Mucosa of gallbladder (tissue), 1 donor: ENCODE measurements around the gene SMARCA2. TPM values are rescaled to one million over a fixed set of nuclear protein-coding genes. Genes with fewer than 3 reads are reported as not detected.

Source experiments
- DNase-seq: peaks from one replicate; pipeline ENCODE4 v3.0.0-alpha.2; 2020; ENCODE audit warnings: low spot score
- total RNA-seq: library from RNA; stranded (reverse); gene quantifications from one replicate; pipeline ENCODE4 v1.2.1, GENCODE V29; 2021
- donor health status: DM: no; HTN: no; CAD: no.

Gene SMARCA2
- total RNA-seq, 1 donor from 2014 or later = 184 TPM

DNA sequence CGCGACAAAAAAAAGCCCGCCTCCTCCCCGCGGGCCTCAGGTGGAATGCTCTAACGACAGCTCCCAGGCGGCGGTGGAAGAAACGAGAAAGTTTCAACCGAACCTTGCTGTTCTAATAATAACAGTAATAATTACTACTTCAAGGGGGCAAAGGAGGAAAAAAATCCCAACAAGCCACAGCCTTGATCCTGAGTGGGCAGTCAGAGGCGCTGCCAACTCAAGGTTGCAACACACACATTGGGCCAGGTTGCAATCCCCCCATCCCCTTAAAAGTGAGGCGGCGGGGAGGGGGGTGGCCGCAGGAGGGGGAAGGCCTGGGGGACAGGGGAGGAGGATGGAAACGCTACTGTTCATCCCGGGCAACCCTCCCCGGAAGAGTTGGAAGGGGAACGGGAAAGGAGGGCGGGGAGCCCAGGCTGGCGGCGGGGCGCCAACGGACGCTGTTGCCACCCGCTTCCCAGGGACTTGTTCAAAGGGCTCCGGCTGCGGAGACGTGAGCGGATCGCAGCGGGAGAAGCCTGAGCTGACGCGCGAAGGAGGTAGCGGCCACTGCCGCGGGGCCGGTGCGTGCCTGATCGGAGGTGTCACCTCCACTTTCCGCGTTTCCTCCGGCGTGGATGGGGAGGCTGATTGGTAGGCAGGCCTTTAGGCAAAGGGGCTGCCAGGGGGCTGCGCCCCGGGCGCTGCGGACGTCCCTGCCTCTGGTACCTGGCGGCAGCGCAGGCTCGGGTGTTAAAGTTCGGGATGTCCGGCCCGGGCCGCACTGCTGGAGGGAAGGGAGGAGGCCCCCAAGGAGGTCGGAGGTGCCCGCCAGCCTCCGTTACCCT is 647 bp downstream of the SMARCA2 start:
- peak; percentile 47 for DNase-seq

DNA sequence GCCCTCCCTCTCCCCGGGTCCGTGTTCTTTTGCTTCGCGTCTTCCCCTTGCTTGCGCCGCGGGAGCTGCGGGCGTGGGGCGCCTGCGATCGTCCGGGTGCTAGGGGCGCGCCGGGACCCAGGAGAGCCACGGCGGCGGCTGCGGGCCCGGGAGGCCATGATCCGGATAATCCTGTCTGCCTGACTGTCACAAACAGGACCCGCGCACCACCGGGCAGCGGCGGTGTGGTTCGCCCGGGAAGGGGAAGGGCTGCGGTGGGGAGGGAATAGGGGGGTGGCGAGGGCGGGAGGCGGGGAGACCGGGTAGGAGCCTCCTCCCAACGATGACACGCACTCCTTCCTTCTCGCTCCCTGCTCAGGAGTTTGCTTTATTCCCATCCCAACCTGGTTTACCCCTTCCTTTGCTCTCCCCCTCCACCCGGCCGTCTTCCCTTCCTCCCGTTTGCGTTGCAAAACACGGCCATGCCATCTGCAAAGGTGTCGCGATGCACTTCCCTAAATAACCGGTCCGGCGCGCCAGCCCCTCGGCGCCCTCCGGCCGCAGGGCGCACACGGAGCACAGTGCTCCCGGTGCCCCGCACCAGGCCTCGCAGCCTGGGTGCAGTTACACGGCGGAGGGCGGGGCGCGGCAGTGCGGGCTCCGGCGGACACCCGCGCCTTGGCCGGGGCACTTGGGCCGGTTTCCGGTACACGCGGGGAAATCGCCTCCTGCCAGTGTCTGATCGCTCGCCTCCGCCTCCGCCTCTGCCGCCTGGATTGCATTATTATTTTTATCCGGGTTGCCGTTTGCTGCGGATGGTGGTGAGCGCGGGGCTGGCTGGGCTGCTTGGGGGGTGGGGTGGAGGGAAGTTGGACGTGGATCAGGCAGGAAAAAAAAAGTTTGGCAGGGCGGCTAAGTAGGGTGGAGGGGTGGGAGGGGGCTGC is 1.5 kb downstream of the SMARCA2 start:
- DNase-seq = peak; percentile 82

DNA sequence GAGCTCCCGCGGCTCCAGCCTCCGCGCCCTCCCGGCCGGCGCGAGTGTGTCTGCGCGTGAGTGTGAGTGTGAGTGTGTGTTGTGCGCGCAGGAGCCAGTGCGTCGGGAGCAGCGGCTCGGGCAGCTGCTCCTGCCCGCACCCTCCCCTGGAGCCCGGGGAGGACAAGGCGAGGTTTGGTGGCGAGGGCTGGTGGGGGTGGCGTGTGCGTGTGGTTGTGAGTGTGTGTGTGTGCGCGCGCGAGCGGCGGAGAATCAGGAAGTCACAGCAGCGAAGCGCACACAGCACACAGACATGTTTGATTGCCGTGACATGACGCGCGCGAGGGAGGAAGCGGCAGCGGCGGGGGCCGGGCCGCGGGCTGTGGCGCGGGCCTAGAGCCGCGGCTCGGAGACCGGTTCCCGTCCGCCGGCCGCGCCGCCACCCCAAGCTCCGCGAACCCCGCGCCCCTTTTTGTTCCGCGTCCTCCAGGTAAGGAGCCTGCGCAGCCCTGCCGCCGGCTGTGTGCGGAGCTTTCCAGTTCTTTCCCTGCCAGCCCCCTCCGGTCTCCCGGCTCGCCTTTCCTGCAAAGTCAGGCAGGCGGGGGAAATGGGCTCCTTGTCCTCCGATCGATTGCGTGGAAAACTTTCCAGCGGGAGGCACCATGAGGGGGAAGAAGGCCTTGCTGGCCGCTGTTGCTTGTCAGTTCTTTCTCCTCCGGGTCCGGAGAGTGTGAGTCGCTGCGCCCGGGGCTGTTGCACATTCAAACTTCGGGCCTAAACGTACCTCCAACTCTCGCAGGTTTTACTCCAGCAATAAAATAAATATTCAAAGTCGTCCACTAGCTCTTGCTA is 2.4 kb downstream of the SMARCA2 start:
- DNase-seq = peak; percentile 81

DNA sequence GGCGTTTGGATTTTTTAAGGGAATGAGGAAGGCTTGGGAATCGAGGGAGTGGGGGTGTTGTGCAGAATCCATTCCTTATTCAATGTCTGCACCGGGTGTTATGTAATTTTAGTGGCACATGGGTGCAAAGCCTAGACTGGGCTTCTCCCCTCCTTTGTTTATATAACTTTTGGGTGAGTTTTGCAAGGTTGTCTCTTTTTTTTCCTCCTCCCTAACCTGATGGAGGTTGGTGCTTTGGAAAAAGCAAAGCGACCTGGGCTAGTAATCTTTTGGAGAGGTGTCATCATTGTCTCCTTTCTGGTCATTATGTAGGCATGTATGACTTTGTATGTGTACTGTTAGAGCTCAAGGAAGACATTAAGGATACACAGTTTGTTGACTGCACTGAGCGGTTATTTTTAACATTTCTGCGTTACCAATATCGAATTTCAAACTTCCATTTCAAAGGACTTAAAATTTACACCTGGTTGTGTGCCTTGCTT is 3.1 kb downstream of the SMARCA2 start:
- DNase-seq = no peak

DNA sequence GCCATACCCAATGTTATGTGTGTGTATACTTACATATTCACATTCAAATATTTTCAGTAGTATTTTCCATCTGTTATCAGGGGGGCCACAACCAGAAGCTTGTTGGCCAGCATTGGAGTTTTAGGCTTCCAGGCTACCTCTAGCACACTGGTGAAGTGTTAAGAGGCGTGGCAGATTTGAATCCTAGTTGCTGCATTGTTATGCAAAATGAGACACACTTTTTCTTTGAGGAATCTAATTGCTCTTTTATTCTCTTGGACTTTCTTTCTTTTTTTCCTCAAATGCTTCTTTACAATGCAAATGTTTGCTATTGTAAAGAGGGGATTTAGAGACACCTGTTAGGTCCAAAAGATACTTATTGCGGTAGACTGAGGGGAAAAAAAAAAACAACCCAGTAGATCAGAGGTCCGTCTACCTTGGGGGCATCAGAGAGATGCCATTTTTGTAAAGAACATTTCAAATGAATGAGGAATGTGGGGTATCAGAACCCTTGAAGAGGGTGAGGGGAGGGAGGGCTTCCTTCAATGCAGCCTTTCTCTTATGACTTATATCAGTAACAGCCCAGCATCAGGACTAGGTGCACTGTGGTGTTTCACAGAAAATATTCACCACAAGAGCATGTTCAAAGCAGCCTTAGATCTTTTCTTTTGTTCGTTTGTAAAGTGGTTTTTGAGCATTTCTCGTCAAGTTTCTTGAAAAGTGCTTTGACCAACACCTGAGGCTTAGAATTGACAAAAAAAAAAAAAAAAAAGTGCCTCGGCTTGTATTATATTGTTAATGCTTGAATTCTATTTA is 3.8 kb downstream of the SMARCA2 start:
- no peak for DNase-seq

DNA sequence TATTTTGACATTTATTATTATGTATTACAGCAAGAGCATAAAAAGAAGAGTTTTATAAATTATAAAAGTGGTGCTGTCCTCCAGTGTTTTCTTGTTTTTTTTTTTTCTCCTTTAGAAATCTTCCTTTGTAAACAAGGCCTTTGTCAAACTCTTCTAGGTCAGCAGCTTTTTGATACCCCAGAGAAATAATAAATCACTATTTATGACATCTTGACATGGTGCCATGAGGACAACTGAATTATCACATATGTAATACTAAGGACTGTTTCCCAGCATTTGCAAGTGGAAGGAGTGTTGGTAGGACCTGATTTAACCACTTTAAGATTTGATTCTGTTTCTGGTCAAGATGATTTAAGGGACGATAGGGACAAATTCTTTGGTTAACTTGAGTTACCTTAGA is 4.6 kb downstream of the SMARCA2 start:
- no peak for DNase-seq

DNA sequence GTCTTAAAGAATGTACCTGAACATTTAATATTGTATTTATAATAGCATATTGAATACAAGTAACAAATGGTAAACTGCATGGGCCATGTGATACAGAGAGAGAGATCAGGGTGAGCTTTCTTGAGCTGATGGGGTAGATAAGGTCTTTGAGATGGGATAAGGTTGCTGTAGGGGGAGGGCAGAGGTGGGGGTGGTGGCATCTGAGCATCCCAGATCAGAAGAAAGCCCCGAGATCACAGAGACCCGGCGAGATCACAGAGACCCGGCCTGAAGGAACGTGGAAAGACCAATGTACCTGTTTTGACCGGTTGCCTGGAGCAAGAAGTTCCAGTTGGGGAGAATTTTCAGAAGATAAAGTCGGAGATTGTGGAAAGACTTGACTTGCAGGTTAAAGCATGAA is 6.6 kb downstream of the SMARCA2 start:
- no peak for DNase-seq

DNA sequence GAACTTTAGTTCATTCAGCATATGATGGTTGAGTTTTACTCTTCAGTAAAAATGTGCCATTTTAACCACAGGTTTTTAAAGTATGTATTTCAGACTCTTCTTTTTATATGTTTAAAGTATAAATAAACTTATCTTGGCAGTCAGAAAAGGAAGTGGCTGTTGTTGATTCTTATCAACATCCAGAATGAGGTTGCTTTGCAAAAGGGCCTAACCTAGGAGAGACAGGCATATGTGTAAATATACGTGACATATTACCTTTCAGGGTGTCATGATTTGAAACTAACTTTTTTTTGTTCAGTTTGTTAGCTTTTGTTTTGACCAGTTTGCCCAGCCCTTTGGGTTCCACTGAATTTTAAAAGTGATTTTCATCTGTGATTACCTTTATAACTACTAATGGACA is 7.4 kb downstream of the SMARCA2 start:
- no peak for DNase-seq

DNA sequence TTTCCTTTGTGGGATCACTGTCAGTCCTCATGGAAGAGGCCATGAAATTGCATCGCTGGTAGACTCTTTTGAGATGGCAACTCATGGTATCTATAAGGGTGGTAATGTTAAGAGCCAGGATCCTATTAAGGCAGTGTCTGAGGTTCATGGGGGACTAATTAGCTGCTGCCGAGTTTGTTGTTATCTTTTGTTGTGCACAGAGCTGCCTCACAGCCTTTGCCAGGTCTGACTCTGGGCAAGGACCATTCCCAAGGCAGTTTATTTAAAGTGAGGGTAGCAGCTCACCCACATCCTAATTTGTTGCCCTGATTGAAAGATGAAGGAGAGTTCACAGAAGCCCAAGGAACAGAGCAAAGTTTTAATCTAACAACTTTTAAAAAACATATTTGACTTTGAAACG is 7.9 kb downstream of the SMARCA2 start:
- no peak for DNase-seq

DNA sequence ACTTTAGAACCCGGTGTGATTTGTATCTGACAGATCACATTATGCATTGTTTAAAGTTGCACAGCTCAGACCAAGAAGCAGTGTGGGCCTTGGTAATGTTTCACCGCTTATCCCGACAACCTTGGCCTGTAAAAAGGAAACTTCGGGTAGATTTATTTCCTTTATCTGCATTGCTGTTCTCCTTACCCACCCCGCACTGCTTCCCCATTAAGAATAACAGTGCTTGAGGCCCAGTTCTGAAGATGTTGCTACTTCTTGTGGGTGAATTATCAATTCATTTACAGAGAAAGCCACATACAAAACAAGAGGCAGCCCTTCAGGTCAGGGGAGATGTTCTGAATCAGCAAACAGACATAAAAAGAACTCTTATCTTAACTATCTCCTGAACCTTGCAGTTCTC is 8.4 kb downstream of the SMARCA2 start:
- no peak for DNase-seq

DNA sequence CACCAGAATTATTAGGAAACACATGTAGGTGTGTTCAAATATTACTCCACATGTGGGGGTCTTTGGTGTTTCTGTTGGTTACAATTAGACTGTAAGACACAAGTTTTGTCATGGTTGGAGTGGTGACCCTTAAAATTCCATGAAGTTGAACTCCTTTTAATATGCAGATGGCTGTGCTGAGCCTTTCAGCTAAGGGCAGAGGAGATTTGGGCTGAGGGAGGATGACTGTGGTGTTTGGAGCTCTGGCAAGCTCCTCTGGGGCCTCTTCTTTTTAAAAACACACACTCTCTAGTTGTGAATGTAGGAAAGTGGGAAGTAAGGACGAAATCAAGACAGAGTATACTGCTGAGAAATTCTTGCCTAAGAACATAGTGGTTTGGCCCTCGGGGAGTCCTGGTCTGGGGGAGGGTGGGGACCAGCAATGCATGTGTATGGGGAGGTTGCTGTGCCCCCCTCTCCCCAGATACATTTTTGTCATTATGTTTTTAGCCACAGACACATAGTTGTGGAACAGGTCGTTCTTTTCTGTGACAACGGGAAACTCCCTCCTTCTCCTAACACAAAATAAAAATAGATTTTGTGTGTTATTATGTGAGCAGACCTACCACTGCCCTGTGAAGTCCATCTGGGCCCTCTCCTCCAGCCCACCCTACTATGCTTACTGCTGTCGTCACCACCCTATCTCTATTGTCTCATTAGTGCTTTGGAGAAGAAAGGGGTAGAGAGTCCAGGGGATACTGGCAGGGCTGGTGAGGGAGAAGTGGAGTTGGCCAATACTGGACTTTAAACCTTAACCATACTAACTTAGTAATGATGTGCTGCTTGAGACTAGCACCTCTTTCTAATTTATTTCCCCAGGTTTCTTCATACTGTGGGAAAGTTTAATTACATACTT is 10.0 kb downstream of the SMARCA2 start:
- no peak for DNase-seq

DNA sequence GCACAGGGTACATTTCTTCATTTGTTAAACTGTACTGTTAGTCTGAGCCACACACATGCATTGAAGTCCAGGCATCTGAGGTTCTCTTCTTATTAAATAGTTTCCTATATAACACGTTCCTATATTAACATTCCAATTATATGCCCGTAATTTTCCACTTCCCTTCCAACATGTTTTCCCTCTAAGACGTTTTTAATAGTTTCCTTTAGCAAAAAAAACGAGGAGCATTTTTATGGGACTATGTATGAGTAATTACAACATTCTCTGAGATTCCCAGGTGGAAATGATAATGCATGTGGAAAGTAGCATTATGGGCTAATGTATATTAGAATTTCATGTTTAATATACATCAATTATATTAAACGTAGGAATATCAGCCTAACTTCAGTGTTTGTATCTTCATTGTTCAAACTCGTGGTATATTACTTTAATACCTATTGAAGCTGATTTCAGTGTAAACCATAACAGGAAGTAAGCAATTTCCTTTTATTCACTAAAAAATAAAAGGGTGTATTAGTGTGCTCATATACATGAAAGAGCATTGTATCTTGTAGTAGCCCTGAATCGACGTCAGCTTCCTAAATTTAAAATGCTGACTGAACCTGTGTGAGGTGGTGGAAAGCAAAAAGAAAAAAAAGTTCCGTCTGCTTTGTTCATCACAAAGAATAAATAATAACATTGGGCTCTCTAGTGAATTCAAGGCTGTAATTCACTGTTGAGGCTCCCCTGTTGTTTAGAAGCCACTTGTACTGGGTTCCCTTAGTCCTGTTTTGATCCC is 11.3 kb downstream of the SMARCA2 start:
- no peak for DNase-seq

DNA sequence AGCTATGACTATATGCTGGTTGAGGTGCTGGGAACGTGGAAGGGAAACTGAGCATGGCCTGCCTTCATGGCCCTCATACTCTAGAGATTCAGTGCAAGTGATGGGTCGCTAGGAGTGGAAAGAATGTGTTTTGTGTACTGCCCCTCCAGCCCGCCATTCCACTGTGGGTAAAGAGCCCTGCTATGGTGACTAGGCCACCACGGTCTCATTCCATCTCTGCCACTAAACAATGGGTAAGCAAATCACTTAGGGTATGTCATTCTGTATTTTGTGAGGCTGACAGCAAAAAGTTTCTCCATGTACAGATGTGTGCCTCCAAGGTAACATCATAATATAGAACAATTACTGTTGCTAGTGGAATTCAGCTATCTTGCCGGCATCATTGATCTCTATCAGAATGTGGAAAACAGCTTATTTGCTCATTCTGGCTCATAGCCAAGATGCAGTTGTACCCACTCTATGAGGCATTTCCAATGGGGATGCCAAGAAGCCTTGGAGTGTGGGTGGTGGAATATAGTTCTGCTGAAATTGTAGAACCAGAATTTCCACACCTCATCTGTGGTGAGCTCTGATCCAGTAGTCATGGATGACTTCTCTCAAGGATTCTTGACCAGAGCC is 12.5 kb downstream of the SMARCA2 start:
- no peak for DNase-seq

DNA sequence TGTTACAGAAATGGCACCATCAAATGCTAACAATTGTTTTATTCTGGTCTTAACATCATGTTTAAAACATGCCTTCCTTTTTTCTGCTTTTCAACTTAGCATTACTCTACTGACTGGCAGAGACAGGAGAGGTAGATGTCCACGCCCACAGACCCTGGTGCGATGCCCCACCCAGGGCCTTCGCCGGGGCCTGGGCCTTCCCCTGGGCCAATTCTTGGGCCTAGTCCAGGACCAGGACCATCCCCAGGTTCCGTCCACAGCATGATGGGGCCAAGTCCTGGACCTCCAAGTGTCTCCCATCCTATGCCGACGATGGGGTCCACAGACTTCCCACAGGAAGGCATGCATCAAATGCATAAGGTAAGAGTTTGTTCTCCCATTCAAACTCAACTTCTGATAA is 13.7 kb downstream of the SMARCA2 start:
- no peak for DNase-seq

DNA sequence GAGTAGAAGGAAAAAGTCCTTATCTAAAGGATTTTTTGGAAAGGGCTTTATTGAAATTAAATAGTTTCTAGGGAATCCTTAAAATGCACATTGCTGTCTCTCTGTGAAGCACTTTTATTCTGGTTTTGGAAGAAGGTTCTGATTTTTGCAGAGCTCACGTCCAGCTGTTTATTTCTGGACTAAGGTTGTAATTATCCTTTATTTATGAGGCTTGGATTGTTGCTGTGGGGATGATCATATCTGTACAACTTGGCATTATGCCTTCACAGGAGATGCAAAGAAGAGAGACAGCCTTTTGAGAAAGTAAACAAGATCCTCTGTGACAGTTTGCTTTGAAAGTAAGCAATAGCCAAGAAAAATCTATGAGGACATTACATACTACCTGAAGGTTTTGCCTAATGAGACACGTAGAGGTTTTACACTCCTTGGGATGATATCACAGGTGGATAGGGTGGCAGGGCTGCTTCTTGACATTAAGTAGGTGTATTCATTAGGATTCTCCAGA is 14.6 kb downstream of the SMARCA2 start:
- DNase-seq = no peak

DNA sequence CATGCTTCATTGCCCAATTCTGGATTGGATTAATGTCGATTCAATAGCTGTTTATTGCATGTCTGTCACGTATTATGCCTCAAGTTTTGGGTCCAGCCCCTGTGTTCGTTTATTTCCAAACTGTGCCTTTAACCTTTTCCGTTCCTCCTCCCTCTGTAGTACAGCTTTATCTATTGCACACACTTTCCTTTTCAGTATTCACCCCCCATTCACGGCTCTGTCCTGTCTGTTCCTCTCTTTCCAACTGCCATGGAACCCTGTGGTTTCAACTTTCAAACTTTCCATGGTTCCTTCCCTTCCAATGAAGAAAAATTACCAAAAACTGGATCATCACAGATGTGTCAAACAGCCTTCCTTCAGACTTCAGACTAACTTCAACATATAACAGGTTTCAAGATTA is 17.1 kb downstream of the SMARCA2 start:
- no peak for DNase-seq

DNA sequence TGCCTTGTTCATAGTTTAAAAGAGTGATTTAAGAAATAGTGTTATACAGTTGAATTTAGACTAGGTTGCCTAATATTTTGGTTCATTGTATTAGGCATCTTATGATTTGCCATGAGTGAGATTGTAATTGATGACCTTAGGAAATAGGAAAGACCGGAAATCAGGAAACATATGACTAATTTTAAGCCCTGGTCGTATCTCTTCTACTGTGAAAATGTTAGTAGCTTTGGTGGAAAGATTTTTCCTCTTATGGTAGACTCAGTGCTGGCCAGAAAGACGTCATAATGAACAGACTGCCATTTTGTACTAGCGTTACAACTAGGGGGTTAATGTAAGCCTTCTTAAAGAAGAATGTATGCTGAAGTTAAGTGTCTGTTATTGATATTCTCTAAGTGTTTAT is 21.7 kb downstream of the SMARCA2 start:
- no peak for DNase-seq
